ENCODE data around the gene P2RX3.
"Not testable (repeated sequence)": the region's sequence is repeated elsewhere in the genome, so short reads cannot be mapped to it uniquely, and the experiment has no call there.

Gene P2RX3

GRCh38 chr11:57403003-57403801, 65.0 kb downstream of the P2RX3 start:
- not testable (repeated sequence) for DNase-seq

GRCh38 chr11:57403802-57404147, 65.6 kb downstream of the P2RX3 start:
- no peak for DNase-seq

GRCh38 chr11:57405271-57405860, 67.2 kb downstream of the P2RX3 start:
- DNase-seq = no peak

- DNase-seq = no peak
These were observed 68.3 kb downstream of the P2RX3 start for GRCh38 chr11:57406337-57406904.

- no peak for DNase-seq
These were observed 69.1 kb downstream of the P2RX3 start for GRCh38 chr11:57407010-57407920.

- DNase-seq = no peak
These were observed 69.9 kb downstream of the P2RX3 start for GRCh38 chr11:57407941-57408475.

- no peak for DNase-seq
These were observed 70.6 kb downstream of the P2RX3 start for GRCh38 chr11:57408771-57409170.

GRCh38 chr11:57409321-57410100, 71.4 kb downstream of the P2RX3 start:
- no peak for DNase-seq

- DNase-seq = no peak
These were observed 72.1 kb downstream of the P2RX3 start for GRCh38 chr11:57410287-57410686.

- no peak for DNase-seq
These were observed 75.5 kb downstream of the P2RX3 start for GRCh38 chr11:57413681-57414080.

- DNase-seq = no peak
These were observed 76.6 kb downstream of the P2RX3 start for GRCh38 chr11:57414612-57415212.

- no peak for DNase-seq
These were observed 78.3 kb downstream of the P2RX3 start for GRCh38 chr11:57416436-57416835.

- no peak for DNase-seq
These were observed 78.9 kb downstream of the P2RX3 start for GRCh38 chr11:57417056-57417455.

GRCh38 chr11:57418131-57418530, 80.0 kb downstream of the P2RX3 start:
- no peak for DNase-seq

GRCh38 chr11:57419146-57419545, 81.0 kb downstream of the P2RX3 start:
- no peak for DNase-seq

- DNase-seq = no peak
These were observed 82.9 kb downstream of the P2RX3 start for GRCh38 chr11:57421066-57421465.

GRCh38 chr11:57421805-57422204, 83.7 kb downstream of the P2RX3 start:
- no peak for DNase-seq

All from activated effector memory CD4-positive, alpha-beta T cell treated with Interleukin-2 at 50 U/mL for 16 hours (primary cell).